Ovary (tissue), 9 donors: ENCODE data around the gene ELOB. TPM values are rescaled to one million over a fixed set of nuclear protein-coding genes. Genes with fewer than 3 reads are reported as not detected.

Experiments used
- DNase-seq, 5 donors: peaks; one replicate each; pipeline ENCODE4 v3.0.0-alpha.2; 2019 to 2020
- H3K27ac ChIP-seq, 2 donors: fragments of 200-600 bp; one replicate each; pipeline versions ENCODE4 v1.5.1 to v1.8.0; 2019 to 2022
- H3K27me3 ChIP-seq: fragments of 200-600 bp; one replicate; pipeline ENCODE4 v1.8.0; 2022
- H3K36me3 ChIP-seq: fragments of 200-600 bp; sonication (generic); one replicate; pipeline ENCODE4 v1.5.1; 2019
- H3K4me1 ChIP-seq: one replicate; pipeline ENCODE4 v1.8.1; 2013; ENCODE audit warnings: mild to moderate bottlenecking, moderate library complexity; ENCODE audit not compliant: insufficient read depth
- H3K4me3 ChIP-seq: fragments of 200-600 bp; sonication (generic); one replicate; pipeline ENCODE4 v1.5.1; 2017
- H3K9me3 ChIP-seq, 2 donors: fragments of 200-600 bp in 1 of 2; sonication (generic) in 1 of 2; one replicate each; pipeline versions ENCODE4 v1.5.1 to v1.8.1; 2013 to 2019; ENCODE audit warnings: mild to moderate bottlenecking in 1 of 2, moderate library complexity in 1 of 2
- EP300 ChIP-seq: sonication (generic); formaldehyde crosslinking; IDR thresholded peaks from one replicate; pipeline ENCODE4 v1.6.1; 2017; ENCODE audit warnings: antibody characterized with exemption
- POLR2A ChIP-seq: fragments of 450-650 bp; IDR thresholded peaks from one replicate; pipeline ENCODE4 v1.6.1; 2017; ENCODE audit warnings: antibody characterized with exemption, mild to moderate bottlenecking, moderate library complexity
- WGBS, 3 donors: extraction: QIAGEN DNeasy Blood & Tissue Kit in 1 of 3; methylation state at CpG; one replicate each; pipeline versions ENCODE4 v1.1.5 to v1.1.7; 2013 to 2017; 5-methylcytosine and 5-hydroxymethylcytosine counted together
- intact Hi-C, 4 donors: fragments of 100-400 bp; cut with DNase I; formaldehyde crosslinking; loops; one replicate each; pipeline versions ENCODE4 v1.11.0 to v1.15.1; 2022 to 2023
- polyA plus RNA-seq, 2 donors: library from polyadenylated mRNA; stranded (reverse); fragments of 200-250 nt in 1 of 2; fragments of 350-450 nt in 1 of 2; fragmentation: Illumina TruSeq in 1 of 2; extraction: RNeasy Lipid Tissue Mini Kit (QIAGEN cat#74804) in 1 of 2; gene quantifications; one replicate each; pipeline ENCODE4 v1.2.3, GENCODE V29; 2013 to 2014
- total RNA-seq, 7 donors: library from RNA; depleted of rRNA in 2 of 7; stranded (reverse); fragments of >200 nt in 2 of 7; fragmentation: NEBNext Ultra II Directional in 3 of 7; extraction: Animal tissue kit (Norgen Biotek cat#: 25700) in 3 of 7; gene quantifications; one replicate each; pipeline versions ENCODE4 v1.1.0 to v1.2.4, GENCODE V29; 2016 to 2023
- TF ChIP-seq, protein P1 (sequence below), 3 donors: fragments of 450-650 bp in 2 of 3; fragments of 200-600 bp in 1 of 3; IDR thresholded peaks; one replicate each; pipeline versions ENCODE4 v1.5.1 to v1.8.0; 2016 to 2022; ENCODE audit warnings: antibody characterized with exemption in 3 of 3, mild to moderate bottlenecking in 1 of 3
- donor health status: DM: no; HTN: no; CAD: no; lungs with moderate emphysema.
- donor health status: DM: no; HTN: no; CAD: no.
- donor health status: Bipolar disorder and iron deficiency.
- donor health status: DM: yes; HTN: yes; CAD: no.
- donor health status: DM: no; HTN: no; CAD: no.
- donor health status: DM: yes; HTN: yes; CAD: no.

The ELOB gene
- total and polyA plus RNA-seq, 9 donors: 8.9 to 498 (median 172) TPM

GRCh38 chr16:2822496-2822895, 45.4 kb upstream of the ELOB start:
- DNase-seq: no peak
- Histone ChIP-seq H3K9me3 (no peaks in the 10 kb centered on the region), H3K36me3 (no peaks in the 10 kb centered on the region), H3K27ac (no peak overlapping the region), H3K4me3 (no peak overlapping the region), H3K27me3 (no peaks in the 10 kb centered on the region), H3K4me1 (no peaks in the 10 kb centered on the region)
- no peak for TF ChIP-seq POLR2A
- no peak for TF ChIP-seq EP300
- TF ChIP-seq, protein P1, sequence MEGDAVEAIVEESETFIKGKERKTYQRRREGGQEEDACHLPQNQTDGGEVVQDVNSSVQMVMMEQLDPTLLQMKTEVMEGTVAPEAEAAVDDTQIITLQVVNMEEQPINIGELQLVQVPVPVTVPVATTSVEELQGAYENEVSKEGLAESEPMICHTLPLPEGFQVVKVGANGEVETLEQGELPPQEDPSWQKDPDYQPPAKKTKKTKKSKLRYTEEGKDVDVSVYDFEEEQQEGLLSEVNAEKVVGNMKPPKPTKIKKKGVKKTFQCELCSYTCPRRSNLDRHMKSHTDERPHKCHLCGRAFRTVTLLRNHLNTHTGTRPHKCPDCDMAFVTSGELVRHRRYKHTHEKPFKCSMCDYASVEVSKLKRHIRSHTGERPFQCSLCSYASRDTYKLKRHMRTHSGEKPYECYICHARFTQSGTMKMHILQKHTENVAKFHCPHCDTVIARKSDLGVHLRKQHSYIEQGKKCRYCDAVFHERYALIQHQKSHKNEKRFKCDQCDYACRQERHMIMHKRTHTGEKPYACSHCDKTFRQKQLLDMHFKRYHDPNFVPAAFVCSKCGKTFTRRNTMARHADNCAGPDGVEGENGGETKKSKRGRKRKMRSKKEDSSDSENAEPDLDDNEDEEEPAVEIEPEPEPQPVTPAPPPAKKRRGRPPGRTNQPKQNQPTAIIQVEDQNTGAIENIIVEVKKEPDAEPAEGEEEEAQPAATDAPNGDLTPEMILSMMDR (IDR thresholded peaks at IDR 0.05): no peak
- 40 to 57% (median 42%) methylated on average over 4 of the region's 4 CpGs for WGBS, 3 donors
- intact Hi-C loops: no loop called here

DNA sequence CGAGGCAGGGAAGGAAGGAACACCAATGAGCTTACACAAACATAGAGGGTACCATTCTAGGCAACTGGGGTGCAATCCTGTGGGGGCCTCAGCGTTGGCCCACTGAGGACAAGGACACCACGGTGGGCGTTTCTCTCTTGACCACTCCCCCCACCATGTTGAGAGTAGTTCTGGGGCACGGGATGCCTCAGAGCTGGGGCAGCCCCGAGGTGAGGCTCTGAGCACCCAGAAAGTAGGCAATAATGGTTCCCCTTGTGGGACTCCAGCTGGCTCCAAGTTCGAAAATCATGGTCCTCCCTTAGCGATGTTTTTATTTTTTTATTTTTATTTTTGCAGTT, 45.0 kb upstream of the ELOB start:
- Histone ChIP-seq H3K36me3 (no peaks in the 10 kb centered on the region), H3K4me1 (no peaks in the 10 kb centered on the region), H3K27ac (no peak overlapping the region), H3K4me3 (no peak overlapping the region), H3K9me3 (no peaks in the 10 kb centered on the region), H3K27me3 (no peaks in the 10 kb centered on the region)
- intact Hi-C loops: no loop called here
- WGBS, 3 donors: 57 to 72% (median 60%) methylated on average over 8 of the region's 8 CpGs
- peak in 1 of 5 donors; percentile 9 for DNase-seq
- TF ChIP-seq, protein P1 (IDR thresholded peaks at IDR 0.05): no peak
- no peak for TF ChIP-seq POLR2A

- TF ChIP-seq EP300 (no peak), POLR2A (no peak)
- TF ChIP-seq, protein P1 (IDR thresholded peaks at IDR 0.05): no peak
- intact Hi-C loops: no loop called here
- Histone ChIP-seq H3K36me3 (no peaks in the 10 kb centered on the region), H3K4me1 (no peaks in the 10 kb centered on the region), H3K27me3 (no peaks in the 10 kb centered on the region), H3K9me3 (no peaks in the 10 kb centered on the region), H3K4me3 (no peak overlapping the region), H3K27ac (no peak overlapping the region)
- DNase-seq: peak in 1 of 5 donors; percentile 17
- WGBS, 3 donors: 71 to 73% (median 72%) methylated on average over 9 of the region's 9 CpGs
Measured at GRCh38 chr16:2821487-2822157, 44.5 kb upstream of the ELOB start.

DNA sequence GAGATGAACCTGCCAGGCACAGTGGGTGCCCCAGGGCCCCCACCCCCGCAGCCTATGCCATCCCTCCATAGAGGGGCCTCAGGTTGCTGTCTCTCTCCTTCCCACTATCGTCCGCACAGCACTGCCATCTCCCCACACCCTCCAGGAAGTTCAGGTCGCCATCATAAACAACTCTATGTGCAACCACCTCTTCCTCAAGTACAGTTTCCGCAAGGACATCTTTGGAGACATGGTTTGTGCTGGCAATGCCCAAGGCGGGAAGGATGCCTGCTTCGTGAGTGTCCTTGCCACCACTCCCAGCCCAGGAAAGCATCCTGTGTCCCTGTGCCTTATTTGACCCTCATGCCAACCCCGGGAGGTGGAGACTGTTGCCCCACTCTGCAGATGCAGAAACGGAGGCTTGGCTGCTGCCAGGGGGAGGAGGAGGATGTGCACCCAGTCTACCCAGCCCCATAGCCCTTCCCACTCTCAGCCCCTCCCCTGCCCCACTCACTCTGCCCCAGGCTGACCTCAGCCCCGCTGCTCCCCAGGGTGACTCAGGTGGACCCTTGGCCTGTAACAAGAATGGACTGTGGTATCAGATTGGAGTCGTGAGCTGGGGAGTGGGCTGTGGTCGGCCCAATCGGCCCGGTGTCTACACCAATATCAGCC, 43.9 kb upstream of the ELOB start:
- DNase-seq: peak in 1 of 5 donors; percentile 17
- H3K9me3 ChIP-seq: no peaks in the 10 kb centered on the region
- H3K4me1 ChIP-seq: no peaks in the 10 kb centered on the region
- H3K36me3 ChIP-seq: no peaks in the 10 kb centered on the region
- no peak for TF ChIP-seq EP300
- TF ChIP-seq, protein P1 (IDR thresholded peaks at IDR 0.05): no peak
- no peak for TF ChIP-seq POLR2A
- intact Hi-C loops: no loop called here
- no peak overlapping the region for H3K27ac ChIP-seq
- H3K4me3 ChIP-seq: no peak overlapping the region
- WGBS, 3 donors: 66 to 72% (median 69%) methylated on average over 14 of the region's 14 CpGs
- no peaks in the 10 kb centered on the region for H3K27me3 ChIP-seq
